Measurements from ENCODE around the gene NRM. TPM values are rescaled to one million over a fixed set of nuclear protein-coding genes. Genes with fewer than 3 reads are reported as not detected.

The NRM gene
- total and polyA plus RNA-seq, 2 of the 13 experiments (the other 11 are each of a cell fraction or from before 2014, with no cell fraction given) = 12.5 to 16.0 TPM

DNA sequence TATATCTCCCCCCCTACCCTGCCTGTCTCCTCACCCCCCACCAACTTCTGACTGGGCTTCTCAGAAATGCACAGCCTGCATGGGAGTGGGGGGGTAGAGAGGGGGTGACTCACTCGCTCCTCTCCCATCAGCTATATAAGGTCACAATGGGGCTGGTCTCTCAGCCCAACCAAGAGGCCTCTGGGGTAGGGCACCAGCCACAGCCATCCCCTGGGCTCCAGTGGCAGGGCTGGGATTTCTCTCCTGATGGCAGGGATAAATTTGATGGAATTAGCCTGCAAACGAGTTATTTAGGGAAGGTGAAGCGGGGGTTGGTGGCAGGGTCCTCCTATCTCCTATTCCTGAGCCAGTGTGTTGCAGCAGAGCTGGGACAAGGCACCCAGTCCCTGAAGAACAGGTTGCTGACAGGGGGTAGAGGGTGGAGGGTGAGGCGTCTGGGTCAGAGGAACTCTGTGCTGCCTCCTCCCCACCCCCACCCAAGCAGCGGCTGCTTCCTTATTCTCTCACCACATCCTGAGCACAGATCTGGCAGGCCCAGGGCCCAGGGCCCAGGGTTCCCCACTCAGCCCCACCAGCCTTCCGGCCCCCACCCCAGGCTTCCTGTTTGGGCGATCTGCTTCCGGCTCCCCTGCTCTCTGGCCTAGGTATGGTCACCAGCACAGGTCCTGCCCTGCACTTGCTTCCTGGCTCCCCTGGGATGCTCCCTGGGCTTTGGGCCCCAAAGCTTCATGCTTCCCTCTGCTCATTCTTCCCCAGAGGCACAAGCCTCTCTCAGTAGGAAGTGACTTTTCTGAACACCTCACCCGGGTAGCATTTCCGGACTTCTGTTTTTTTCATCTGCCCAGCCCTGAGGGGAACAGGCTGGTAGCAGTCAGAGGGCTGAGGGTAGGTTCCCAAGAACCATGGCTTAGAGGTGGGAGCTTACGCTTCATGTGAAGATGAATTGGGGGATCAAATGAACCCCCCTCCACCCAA lies 8.4 kb downstream of the NRM start (continued):
- no peak for TF ChIP-seq ZNF383 (CRISPR knock-in tag; IDR thresholded peaks at IDR 0.05; ENCODE audit: borderline replicate concordance)
- no peak for TF ChIP-seq FLYWCH1 (CRISPR knock-in tag; IDR thresholded peaks at IDR 0.05)
- TF ChIP-seq, protein P1, sequence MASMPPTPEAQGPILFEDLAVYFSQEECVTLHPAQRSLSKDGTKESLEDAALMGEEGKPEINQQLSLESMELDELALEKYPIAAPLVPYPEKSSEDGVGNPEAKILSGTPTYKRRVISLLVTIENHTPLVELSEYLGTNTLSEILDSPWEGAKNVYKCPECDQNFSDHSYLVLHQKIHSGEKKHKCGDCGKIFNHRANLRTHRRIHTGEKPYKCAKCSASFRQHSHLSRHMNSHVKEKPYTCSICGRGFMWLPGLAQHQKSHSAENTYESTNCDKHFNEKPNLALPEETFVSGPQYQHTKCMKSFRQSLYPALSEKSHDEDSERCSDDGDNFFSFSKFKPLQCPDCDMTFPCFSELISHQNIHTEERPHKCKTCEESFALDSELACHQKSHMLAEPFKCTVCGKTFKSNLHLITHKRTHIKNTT (CRISPR knock-in tag; IDR thresholded peaks at IDR 0.05) = no peak
- TF ChIP-seq ZFX (CRISPR knock-in tag; IDR thresholded peaks at IDR 0.05; ENCODE audit: low read depth) = peak; percentile 44; the same call in 1 of the 2 replicates
- no peak for TF ChIP-seq ZNF329 (CRISPR knock-in tag; IDR thresholded peaks at IDR 0.05; ENCODE audit: low read depth)
- TF ChIP-seq ELF1 (CRISPR knock-in tag; IDR thresholded peaks at IDR 0.05) = peak; percentile 14; the same call in 1 of the 2 replicates
- no peak for TF ChIP-seq ZNF124 (CRISPR knock-in tag; IDR thresholded peaks at IDR 0.05)
- TF ChIP-seq NFKB2 (CRISPR knock-in tag; IDR thresholded peaks at IDR 0.05; ENCODE audit: borderline replicate concordance) = no peak
- TF ChIP-seq RFX1 (IDR thresholded peaks at IDR 0.05) = no peak

DNA sequence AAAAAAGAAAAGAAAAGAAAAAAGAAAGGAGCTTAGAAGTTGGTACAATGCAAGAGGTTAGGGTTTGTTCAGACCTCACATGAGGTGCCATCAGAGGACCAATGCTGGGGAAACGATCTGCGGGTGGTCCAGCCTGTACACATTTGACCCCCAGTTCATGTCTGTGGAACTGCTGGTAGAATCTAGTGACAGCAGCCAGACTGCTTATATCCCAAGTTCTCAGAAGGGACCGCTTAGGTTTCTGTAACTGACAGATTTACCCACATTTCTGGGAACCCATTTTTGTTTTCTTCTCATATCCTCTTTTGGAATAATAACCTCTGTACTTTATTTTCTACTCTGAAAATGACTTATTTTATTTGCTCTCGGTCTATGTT lies 9.0 kb downstream of the NRM start:
- ATAC-seq (no peak), FAIRE-seq (no peak), DNase-seq (ENCODE audit: low spot score) (no peak)
- no peaks in the 10 kb centered on the region for H3K79me2 ChIP-seq (ENCODE audit: insufficient read depth, low read length)
- ChIA-PET POLR2A (interaction anchor here (1.0 to 4.7 kb wide), 8 partner anchors 9 to 101 kb away, joined by 3 to 92 read pairs (median 6); partner anchors contain the start of genes DHX16, MDC1, MRPS18B and NRM), CTCF (ENCODE audit: low intra/inter-chr PET ratio, low total read pairs) (interaction anchor here (1.1 to 3.5 kb wide), 2 partner anchors 39 to 41 kb away, joined by 4 to 11 read pairs; no protein-coding TSS in a partner anchor)
- intact Hi-C loops (cut with micrococcal nuclease; ENCODE audit: unreplicated experiment) (no loop called here), in situ Hi-C loops (cut with HindIII; ENCODE audit: extremely low pct_ligation_motif_present, low pct_unique_long_range_greater_than_20kb) (loop anchor here (25.0 kb wide), 1 partner anchor 406 kb away; no protein-coding TSS in a partner anchor)
- no peak overlapping the region for H3K27ac ChIP-seq (ENCODE audit: extremely low read length, insufficient read depth, low read length)
- H3K27me3 ChIP-seq (ENCODE audit: control insufficient read depth in 1 of 2, insufficient read depth in 2 of 2, low read length in 2 of 2) = no peaks in the 10 kb centered on the region
- peaks cover 61% of the 10 kb centered on the region for H3K4me1 ChIP-seq (ENCODE audit: insufficient read depth, low read length)
- H3K4me3 ChIP-seq (replicated peaks in 1 of 3; ENCODE audit: insufficient read depth in 1 of 3, low read depth in 2 of 3, low read length in 3 of 3) = no peak overlapping the region
- WGBS (ENCODE audit: low lambda C conversion rate) = 94% methylated on average over 4 of the region's 4 CpGs
- H4K20me1 ChIP-seq (ENCODE audit: insufficient read depth, low read length) = no peaks in the 10 kb centered on the region
- no peak overlapping the region for H3K9ac ChIP-seq (ENCODE audit: insufficient read depth, low read depth, low read length)
- BruUV-seq (replicated peaks) = no TSS peak
- H3K4me2 ChIP-seq (ENCODE audit: low read depth, low read length) = no peak overlapping the region
- no peaks in the 10 kb centered on the region for H3K9me3 ChIP-seq (ENCODE audit: low read length)
- no peak overlapping the region for H2AFZ ChIP-seq (ENCODE audit: low read length)
- TF ChIP-seq, protein P2, sequence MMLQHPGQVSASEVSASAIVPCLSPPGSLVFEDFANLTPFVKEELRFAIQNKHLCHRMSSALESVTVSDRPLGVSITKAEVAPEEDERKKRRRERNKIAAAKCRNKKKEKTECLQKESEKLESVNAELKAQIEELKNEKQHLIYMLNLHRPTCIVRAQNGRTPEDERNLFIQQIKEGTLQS (CRISPR knock-in tag; IDR thresholded peaks at IDR 0.05) = no peak
- no peaks in the 10 kb centered on the region for H3K36me3 ChIP-seq (replicated peaks in 1 of 2; ENCODE audit: control insufficient read depth in 1 of 2, insufficient read depth in 2 of 2, low read length in 2 of 2)

Measured in HepG2 (cell line).